PC-3 (cell line): ENCODE measurements around the gene NCMAP. TPM values are rescaled to one million over a fixed set of nuclear protein-coding genes. Genes with fewer than 3 reads are reported as not detected.

ENCODE experiments used
- ATAC-seq: fragments of 200-7000 bp; cut with Tn5 transposase; 2 replicates; pipeline ENCODE4 v1.9.1; 2020; ENCODE audit warnings: mild to moderate bottlenecking, moderate library complexity
- BruUV-seq: library from RNA; stranded (reverse); fragments of 400-500 nt; replicated peaks from 2 replicates; lab custom pipeline; 2021; lab: Mats Ljungman, UMichigan
- CTCF ChIA-PET: fragments of 300-600 bp; sonication (Branson Sonifier 250); formaldehyde crosslinking; loops from one replicate; lab custom pipeline; 2022; ENCODE audit warnings: antibody characterized with exemption; lab: Charles Lee
- POLR2A ChIA-PET: fragments of 300-600 bp; sonication (Branson Sonifier 250); formaldehyde crosslinking; loops from one replicate; lab custom pipeline; 2022; ENCODE audit warnings: antibody characterized with exemption; ENCODE audit not compliant: unreplicated experiment; lab: Charles Lee
- DNase-seq: peaks from one replicate; pipeline ENCODE4 v3.0.0-alpha.2; 2015
- H2AFZ ChIP-seq: fragments of 300-600 bp; sonication (generic); 2 replicates; pipeline ENCODE4 v1.6.0; 2016; ENCODE audit warnings: antibody characterized with exemption, low read length
- H3F3A ChIP-seq: fragments of 300-600 bp; sonication (generic); one replicate; pipeline ENCODE4 v1.6.0; 2017; ENCODE audit warnings: antibody characterized with exemption, low read length, control low read depth, mild to moderate bottlenecking; ENCODE audit not compliant: unreplicated experiment
- H3K27ac ChIP-seq: fragments of 300-600 bp; sonication (generic); 2 replicates; pipeline ENCODE4 v1.5.1; 2016; ENCODE audit warnings: mild to moderate bottlenecking, low read length
- H3K27me3 ChIP-seq: fragments of 300-600 bp; sonication (generic); 2 replicates; pipeline ENCODE4 v1.6.1; 2016; ENCODE audit warnings: low read length, mixed read lengths
- H3K36me3 ChIP-seq: fragments of 300-600 bp; sonication (generic); 2 replicates; pipeline ENCODE4 v1.6.1; 2016; ENCODE audit warnings: low read depth, mixed run types, low read length, mixed read lengths
- H3K4me1 ChIP-seq: fragments of 300-600 bp; sonication (generic); 2 replicates; pipeline ENCODE4 v1.5.1; 2016; ENCODE audit warnings: low read length; ENCODE audit not compliant: insufficient read depth
- H3K4me2 ChIP-seq: fragments of 300-600 bp; sonication (generic); 2 replicates; pipeline ENCODE4 v1.6.0; 2016; ENCODE audit warnings: low read length
- H3K4me3 ChIP-seq: fragments of 300-600 bp; sonication (generic); 2 replicates; pipeline ENCODE4 v1.5.1; 2016; ENCODE audit warnings: mild to moderate bottlenecking, low read length, mixed read lengths
- H3K79me2 ChIP-seq: fragments of 300-600 bp; sonication (generic); 2 replicates; pipeline ENCODE4 v1.6.1; 2017; ENCODE audit warnings: low read length, mixed read lengths
- H3K9ac ChIP-seq: fragments of 300-600 bp; sonication (generic); 2 replicates; pipeline ENCODE4 v1.6.0; 2016; ENCODE audit warnings: mild to moderate bottlenecking, low read length
- H3K9me2 ChIP-seq: fragments of 300-600 bp; sonication (generic); replicated peaks from 2 replicates; pipeline ENCODE4 v1.6.1; 2016; ENCODE audit warnings: mixed run types, low read length, mixed read lengths
- H3K9me3 ChIP-seq: fragments of 300-600 bp; sonication (generic); 2 replicates; pipeline ENCODE4 v1.6.1; 2016; ENCODE audit warnings: low read length, mixed read lengths
- H4K20me1 ChIP-seq: fragments of 300-600 bp; sonication (generic); 2 replicates; pipeline ENCODE4 v1.6.1; 2016; ENCODE audit warnings: low read length, mixed read lengths
- EZH2 ChIP-seq: fragments of 300-600 bp; sonication (generic); IDR thresholded peaks from one replicate; pipeline ENCODE4 v1.6.1; 2017; ENCODE audit warnings: antibody characterized with exemption, mild to moderate bottlenecking, low read length; ENCODE audit not compliant: unreplicated experiment
- EZH2phosphoT487 ChIP-seq: fragments of 300-600 bp; sonication (generic); IDR thresholded peaks from 2 replicates; pipeline ENCODE4 v1.6.1; 2018; ENCODE audit warnings: mild to moderate bottlenecking, antibody characterized with exemption, low read length, borderline replicate concordance
- intact Hi-C: fragments of 100-400 bp; cut with micrococcal nuclease; formaldehyde crosslinking; loops from 2 replicates; pipeline ENCODE4 v1.9.0; 2023
- total RNA-seq: library from RNA; depleted of rRNA; stranded (reverse); fragments of >200 nt; gene quantifications from 2 replicates; pipeline ENCODE4 v1.2.3, GENCODE V29; 2014
- TF ChIP-seq, protein P1 (sequence below): fragments of 300-600 bp; sonication (generic); conservative IDR thresholded peaks from 2 replicates; pipeline ENCODE4 v1.5.1; 2017; ENCODE audit warnings: antibody characterized with exemption, low read depth, mild to moderate bottlenecking, low read length

The NCMAP gene
- total RNA-seq, 1 experiment from 2014 or later: 1.8 TPM

DNA sequence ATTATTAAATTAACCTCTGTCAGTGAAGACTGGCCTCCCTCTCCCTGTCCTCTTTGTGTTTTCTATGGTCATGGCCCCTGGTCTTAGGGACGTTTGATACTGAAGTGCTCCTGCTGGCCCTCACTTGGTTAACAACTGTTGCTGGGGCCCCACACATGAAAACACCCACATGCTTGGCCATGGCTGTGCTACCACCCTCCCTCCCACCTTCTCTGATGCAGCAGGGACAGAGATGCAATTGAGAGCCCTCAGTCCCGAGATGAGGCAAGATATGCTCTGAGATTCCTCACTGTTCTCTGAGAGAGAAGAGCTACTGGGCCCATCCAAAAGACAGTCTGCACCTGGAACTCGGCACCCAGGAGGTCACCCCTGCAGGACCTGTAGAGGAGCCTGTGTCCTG lies 33.3 kb downstream of the NCMAP start:
- POLR2A ChIA-PET: no interaction called here

DNA sequence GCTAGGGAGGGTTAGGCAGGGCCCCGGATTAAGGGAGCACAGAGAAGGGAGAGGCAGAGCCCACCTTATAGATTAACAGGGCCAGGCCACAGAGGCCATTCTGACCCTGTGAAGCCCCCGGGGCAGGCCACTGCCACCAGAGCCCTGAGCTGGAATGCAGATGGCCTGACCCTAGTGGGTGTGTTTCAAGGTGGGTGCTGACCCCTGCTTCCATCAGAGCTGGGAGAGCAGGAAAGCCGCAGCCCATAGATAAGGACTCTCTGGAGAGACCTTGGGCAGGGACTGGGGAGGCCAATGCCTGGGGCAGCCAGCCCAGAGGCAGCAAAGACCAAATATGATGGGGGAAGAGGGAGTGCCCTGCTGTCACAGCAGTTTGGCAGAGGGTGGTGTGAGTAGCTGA lies 35.9 kb downstream of the NCMAP start:
- Histone ChIP-seq H2AFZ (no peak overlapping the region), H3K4me3 (no peak overlapping the region), H3K79me2 (no peaks in the 10 kb centered on the region), H3K4me2 (no peak overlapping the region), H3F3A (no peaks in the 10 kb centered on the region), H3K27me3 (no peaks in the 10 kb centered on the region), H3K36me3 (no peaks in the 10 kb centered on the region), H3K9me2 (no peaks in the 10 kb centered on the region), H3K27ac (no peak overlapping the region), H3K9me3 (no peaks in the 10 kb centered on the region), H3K9ac (no peak overlapping the region), H3K4me1 (peaks cover 12% of the 10 kb centered on the region), H4K20me1 (no peaks in the 10 kb centered on the region)
- DNase-seq (no peak), ATAC-seq (no peak)
- TF ChIP-seq, protein P1, sequence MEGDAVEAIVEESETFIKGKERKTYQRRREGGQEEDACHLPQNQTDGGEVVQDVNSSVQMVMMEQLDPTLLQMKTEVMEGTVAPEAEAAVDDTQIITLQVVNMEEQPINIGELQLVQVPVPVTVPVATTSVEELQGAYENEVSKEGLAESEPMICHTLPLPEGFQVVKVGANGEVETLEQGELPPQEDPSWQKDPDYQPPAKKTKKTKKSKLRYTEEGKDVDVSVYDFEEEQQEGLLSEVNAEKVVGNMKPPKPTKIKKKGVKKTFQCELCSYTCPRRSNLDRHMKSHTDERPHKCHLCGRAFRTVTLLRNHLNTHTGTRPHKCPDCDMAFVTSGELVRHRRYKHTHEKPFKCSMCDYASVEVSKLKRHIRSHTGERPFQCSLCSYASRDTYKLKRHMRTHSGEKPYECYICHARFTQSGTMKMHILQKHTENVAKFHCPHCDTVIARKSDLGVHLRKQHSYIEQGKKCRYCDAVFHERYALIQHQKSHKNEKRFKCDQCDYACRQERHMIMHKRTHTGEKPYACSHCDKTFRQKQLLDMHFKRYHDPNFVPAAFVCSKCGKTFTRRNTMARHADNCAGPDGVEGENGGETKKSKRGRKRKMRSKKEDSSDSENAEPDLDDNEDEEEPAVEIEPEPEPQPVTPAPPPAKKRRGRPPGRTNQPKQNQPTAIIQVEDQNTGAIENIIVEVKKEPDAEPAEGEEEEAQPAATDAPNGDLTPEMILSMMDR: no peak
- TF ChIP-seq EZH2phosphoT487 (no peak), EZH2 (no peak)
- ChIA-PET CTCF (no interaction called here), POLR2A (no interaction called here)
- intact Hi-C loops: no loop called here
- no TSS peak for BruUV-seq

More for the DNA sequence above, 33.3 kb downstream of the NCMAP start:
- CTCF ChIA-PET: no interaction called here
- Histone ChIP-seq H3K9me2 (no peaks in the 10 kb centered on the region), H3K4me1 (peaks cover 4% of the 10 kb centered on the region), H4K20me1 (no peaks in the 10 kb centered on the region), H2AFZ (no peak overlapping the region), H3K36me3 (no peaks in the 10 kb centered on the region), H3K9me3 (no peaks in the 10 kb centered on the region), H3K27ac (no peak overlapping the region), H3K27me3 (no peaks in the 10 kb centered on the region), H3K4me3 (no peak overlapping the region), H3K79me2 (no peaks in the 10 kb centered on the region), H3F3A (no peaks in the 10 kb centered on the region), H3K4me2 (no peak overlapping the region), H3K9ac (no peak overlapping the region)
- no peak for DNase-seq
- no peak for ATAC-seq
- TF ChIP-seq, protein P1: no peak
- TF ChIP-seq EZH2 (no peak), EZH2phosphoT487 (no peak)
- intact Hi-C loops: loop anchor here (5.0 kb wide), 1 partner anchor 87 kb away; the partner anchor contains the start of gene RCAN3
- BruUV-seq: no TSS peak

DNA sequence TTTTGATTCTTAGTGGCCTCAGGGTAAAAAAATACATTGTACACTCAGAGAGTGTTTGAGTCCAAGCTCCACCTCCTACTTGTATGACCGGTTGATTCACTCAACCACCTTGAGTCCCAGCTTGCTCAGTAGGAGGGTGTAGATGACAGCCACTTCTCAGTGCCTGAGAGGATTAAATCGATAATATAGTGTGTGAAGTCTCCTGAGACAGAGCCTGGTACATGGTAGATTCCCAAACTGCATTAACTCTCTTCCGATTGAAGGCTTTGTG lies 38.4 kb downstream of the NCMAP start:
- Histone ChIP-seq H3K9me2 (no peaks in the 10 kb centered on the region), H3K4me1 (peaks cover 26% of the 10 kb centered on the region), H2AFZ (no peak overlapping the region), H3K27me3 (no peaks in the 10 kb centered on the region), H3K4me3 (no peak overlapping the region), H3F3A (peaks cover 6% of the 10 kb centered on the region), H3K27ac (no peak overlapping the region), H3K9ac (no peak overlapping the region), H3K9me3 (no peaks in the 10 kb centered on the region), H3K4me2 (no peak overlapping the region), H3K79me2 (no peaks in the 10 kb centered on the region), H4K20me1 (no peaks in the 10 kb centered on the region), H3K36me3 (no peaks in the 10 kb centered on the region)
- intact Hi-C loops: no loop called here
- TF ChIP-seq, protein P1: no peak
- no peak for TF ChIP-seq EZH2
- POLR2A ChIA-PET: no interaction called here
- ATAC-seq (peak; percentile 48), DNase-seq (peak; percentile 80)
- CTCF ChIA-PET: interaction anchor here (0.7 to 1.1 kb wide), 2 partner anchors 89 to 241 kb away, joined by 3 to 6 read pairs; no protein-coding TSS in a partner anchor
- no TSS peak for BruUV-seq
